Heart left ventricle (tissue), 13 donors: ENCODE data around the gene RFX2.

Experiments used
- CTCF ChIP-seq, 12 donors: fragments of 200-600 bp; sonication (generic) in 4 of 12; IDR thresholded peaks; one replicate each; pipeline versions ENCODE4 v1.5.0 to v1.8.0; 2018 to 2022; ENCODE audit warnings: antibody characterized with exemption in 12 of 12, mild to moderate bottlenecking in 5 of 12
- POLR2A ChIP-seq, 2 donors: fragments of 450-650 bp; IDR thresholded peaks; one replicate each; pipeline ENCODE4 v1.6.1; 2017; ENCODE audit warnings: antibody characterized with exemption in 2 of 2, mild to moderate bottlenecking in 2 of 2, moderate library complexity in 2 of 2
- donor health status: ischemic (EF 13 %, LVEDD 7.1; RV severe dilation, severe dysfunction).
- donor health status: DM: no; HTN: yes; CAD: no.
- donor health status: DM: no; HTN: no; CAD: no.
- donor health status: ischemic (EF 25% LVEDD 6.9; RV normal size, moderate dysfunction).
- donor health status: ischemic (EF 25% LVEDD 5.7; RV mildly dilated, moderate dysfunction).
- donor health status: ischemic (EF 35%, LVEDD 5.7; RV mildly dilated, moderate dysfunction).
- donor health status: nonischemic (EF 11% LVEDD 7.7; RV severe dilation, severe dysfunction).
- donor health status: DM: yes; HTN: yes; CAD: no.
- donor health status: PGD.
- donor health status: ischemic (EF 29% LVEDD 5.4; RV normal size, mild dysfunction).
- donor health status: nonischemic (EF 23%, LVEDD 6.1; RV moderate dilation, normal function).

GRCh38 chr19:5964816-5965565 is 145.3 kb downstream of the RFX2 start:
- TF ChIP-seq CTCF (IDR thresholded peaks at IDR 0.05) (no peak), POLR2A (IDR thresholded peaks at IDR 0.05) (no peak)
